ENCODE results near the gene ASCC1.

GRCh38 chr10:72082856-72083789 lies 133.0 kb downstream of the ASCC1 start:
- no peak for TF ChIP-seq EZH2phosphoT487 (IDR thresholded peaks at IDR 0.05)
- no peak for TF ChIP-seq CTCF (IDR thresholded peaks at IDR 0.05)

Measured in neural progenitor cell (in vitro differentiated cells).